ENCODE results near the gene OR2Y1. TPM values are rescaled to one million over a fixed set of nuclear protein-coding genes. Genes with fewer than 3 reads are reported as not detected.
"Not testable (repeated sequence)": the region's sequence is repeated elsewhere in the genome, so short reads cannot be mapped to it uniquely, and the experiment has no call there.

Gene OR2Y1
- total and polyA plus RNA-seq, 8 donors, result not detected

- intact Hi-C loops (cut with DNase I; ENCODE audit: low total_unique reads), result no loop called here
- 78 to 88% (median 81%) methylated on average over 2 of the region's 2 CpGs for whole genome bisulfite sequencing, 5 donors
- DNase-seq, result no peak
Measured at GRCh38 chr5:180782748-180783147, 42.9 kb upstream of the OR2Y1 start.

DNA sequence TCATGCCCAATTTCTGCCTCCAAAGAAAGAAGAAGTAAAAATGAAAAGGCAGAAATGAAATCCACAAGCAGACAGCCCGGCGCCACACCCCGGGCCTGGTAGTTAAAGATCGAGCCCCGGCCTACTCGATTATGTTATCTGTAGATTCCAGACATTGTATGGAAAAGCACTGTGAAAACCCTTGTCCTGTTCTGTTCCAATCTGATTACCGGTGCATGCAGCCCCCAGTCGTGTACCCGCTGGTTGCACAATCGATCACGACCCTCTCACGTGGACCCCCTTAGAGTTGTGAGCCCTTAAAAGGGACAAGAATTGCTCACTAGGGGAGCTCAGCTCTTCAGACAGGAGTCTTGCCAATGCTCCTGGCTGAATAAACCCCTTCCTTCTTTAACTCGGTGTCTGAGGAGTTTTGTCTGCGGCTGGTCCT, 42.1 kb upstream of the OR2Y1 start:
- H3K9me3 ChIP-seq; H3K4me3 ChIP-seq; H3K36me3 ChIP-seq; H3K27ac ChIP-seq; DNase-seq; intact Hi-C loops (cut with DNase I; ENCODE audit: low total_unique reads); H3K27me3 ChIP-seq: not testable (repeated sequence)
- peaks cover 24 to 31% (median 29%) of the 10 kb centered on the region in 4 donors for H3K4me1 ChIP-seq
- 80 to 93% (median 86%) methylated on average over 14 of the region's 14 CpGs for whole genome bisulfite sequencing, 5 donors

More at GRCh38 chr5:180782748-180783147, 42.9 kb upstream of the OR2Y1 start:
- TF ChIP-seq EP300 (IDR thresholded peaks at IDR 0.05) (no peak), POLR2AphosphoS5 (IDR thresholded peaks at IDR 0.05) (no peak), POLR2A (IDR thresholded peaks at IDR 0.05) (no peak)
- TF ChIP-seq, protein P1, sequence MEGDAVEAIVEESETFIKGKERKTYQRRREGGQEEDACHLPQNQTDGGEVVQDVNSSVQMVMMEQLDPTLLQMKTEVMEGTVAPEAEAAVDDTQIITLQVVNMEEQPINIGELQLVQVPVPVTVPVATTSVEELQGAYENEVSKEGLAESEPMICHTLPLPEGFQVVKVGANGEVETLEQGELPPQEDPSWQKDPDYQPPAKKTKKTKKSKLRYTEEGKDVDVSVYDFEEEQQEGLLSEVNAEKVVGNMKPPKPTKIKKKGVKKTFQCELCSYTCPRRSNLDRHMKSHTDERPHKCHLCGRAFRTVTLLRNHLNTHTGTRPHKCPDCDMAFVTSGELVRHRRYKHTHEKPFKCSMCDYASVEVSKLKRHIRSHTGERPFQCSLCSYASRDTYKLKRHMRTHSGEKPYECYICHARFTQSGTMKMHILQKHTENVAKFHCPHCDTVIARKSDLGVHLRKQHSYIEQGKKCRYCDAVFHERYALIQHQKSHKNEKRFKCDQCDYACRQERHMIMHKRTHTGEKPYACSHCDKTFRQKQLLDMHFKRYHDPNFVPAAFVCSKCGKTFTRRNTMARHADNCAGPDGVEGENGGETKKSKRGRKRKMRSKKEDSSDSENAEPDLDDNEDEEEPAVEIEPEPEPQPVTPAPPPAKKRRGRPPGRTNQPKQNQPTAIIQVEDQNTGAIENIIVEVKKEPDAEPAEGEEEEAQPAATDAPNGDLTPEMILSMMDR (IDR thresholded peaks at IDR 0.05), result no peak
- H3K27ac ChIP-seq, result no peak overlapping the region
- no peak overlapping the region for H3K4me3 ChIP-seq
- H3K27me3 ChIP-seq, result no peaks in the 10 kb centered on the region
- no peaks in the 10 kb centered on the region for H3K9me3 ChIP-seq
- peaks cover 31 to 40% (median 37%) of the 10 kb centered on the region in 4 donors for H3K4me1 ChIP-seq
- peaks cover 0 to 8% (median 4%) of the 10 kb centered on the region in 4 donors for H3K36me3 ChIP-seq

DNA sequence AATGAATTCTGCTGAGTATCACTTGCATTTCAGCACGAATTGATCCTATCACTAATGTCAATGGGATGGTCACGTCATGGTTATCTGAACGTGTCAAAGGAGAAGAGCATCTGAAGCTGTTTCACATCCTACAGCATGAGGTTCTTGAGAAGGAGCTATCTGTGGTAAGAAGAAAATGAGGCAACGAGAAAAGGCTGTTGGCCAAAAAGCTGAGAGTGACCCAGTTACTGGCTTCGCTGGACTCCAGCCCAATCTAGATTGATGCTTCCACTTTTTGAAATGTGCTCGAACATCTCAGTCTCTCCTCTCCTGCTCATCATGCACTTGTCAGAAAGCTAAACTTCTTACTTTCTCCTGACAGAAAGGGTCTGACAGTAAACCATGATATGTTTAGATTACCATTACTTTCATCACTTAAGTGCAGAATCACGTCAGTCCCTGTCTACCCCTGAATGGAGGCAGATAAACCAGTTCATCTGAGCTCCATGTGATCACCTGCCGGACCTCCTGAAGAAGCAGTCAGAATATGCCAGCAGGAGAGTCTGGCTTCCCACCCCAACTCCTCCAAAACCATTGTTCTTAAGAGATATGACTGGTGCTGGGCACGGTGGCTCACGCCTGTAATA, 40.2 kb upstream of the OR2Y1 start:
- Histone ChIP-seq H3K4me3 (no peak overlapping the region), H3K27ac (no peak overlapping the region), H3K27me3 (no peaks in the 10 kb centered on the region), H3K9me3 (no peaks in the 10 kb centered on the region), H3K36me3 (no peaks in the 10 kb centered on the region), H3K4me1 (peaks cover 6 to 13% (median 11%) of the 10 kb centered on the region in 4 donors)
- no peak for DNase-seq
- intact Hi-C loops (cut with DNase I; ENCODE audit: low total_unique reads), result no loop called here
- TF ChIP-seq, protein P1 (IDR thresholded peaks at IDR 0.05), result no peak
- TF ChIP-seq POLR2A (IDR thresholded peaks at IDR 0.05), result no peak
- no peak for TF ChIP-seq POLR2AphosphoS5 (IDR thresholded peaks at IDR 0.05)
- TF ChIP-seq EP300 (IDR thresholded peaks at IDR 0.05), result no peak
- WGBS, 5 donors, result 72 to 85% (median 79%) methylated on average over 10 of the region's 10 CpGs

GRCh38 chr5:180777475-180777874, 37.6 kb upstream of the OR2Y1 start:
- 94 to 100% (median 95%) methylated on average over 1 of the region's 1 CpG for WGBS, 5 donors
- Histone ChIP-seq H3K9me3 (peaks cover 0 to 2% (median under 1%) of the 10 kb centered on the region in 4 donors), H3K36me3 (no peaks in the 10 kb centered on the region), H3K4me3 (no peak overlapping the region), H3K27ac (no peak overlapping the region), H3K27me3 (peaks cover 0 to 11% (median 0%) of the 10 kb centered on the region in 3 donors), H3K4me1 (no peaks in the 10 kb centered on the region)
- DNase-seq, result no peak
- TF ChIP-seq EP300 (IDR thresholded peaks at IDR 0.05), result no peak
- TF ChIP-seq POLR2A (IDR thresholded peaks at IDR 0.05), result no peak
- no peak for TF ChIP-seq POLR2AphosphoS5 (IDR thresholded peaks at IDR 0.05)
- TF ChIP-seq, protein P1 (IDR thresholded peaks at IDR 0.05), result no peak
- intact Hi-C loops (cut with DNase I; ENCODE audit: low total_unique reads), result no loop called here

- Histone ChIP-seq H3K27me3 (peaks cover 0 to 11% (median 0%) of the 10 kb centered on the region in 3 donors), H3K4me1 (no peaks in the 10 kb centered on the region), H3K36me3 (no peaks in the 10 kb centered on the region), H3K27ac (no peak overlapping the region), H3K4me3 (no peak overlapping the region), H3K9me3 (peaks cover 4 to 13% (median 11%) of the 10 kb centered on the region in 4 donors)
- TF ChIP-seq POLR2A (IDR thresholded peaks at IDR 0.05), result no peak
- no peak for TF ChIP-seq EP300 (IDR thresholded peaks at IDR 0.05)
- no peak for TF ChIP-seq POLR2AphosphoS5 (IDR thresholded peaks at IDR 0.05)
- TF ChIP-seq, protein P1 (IDR thresholded peaks at IDR 0.05), result no peak
- WGBS, 5 donors, result 94 to 100% (median 97%) methylated on average over 1 of the region's 1 CpG
- no peak for DNase-seq
- intact Hi-C loops (cut with DNase I; ENCODE audit: low total_unique reads), result no loop called here
Measured at GRCh38 chr5:180776376-180776775, 36.5 kb upstream of the OR2Y1 start.

All from stomach (tissue), 9 donors.